H1 (cell line): ENCODE data around the gene ADRA2B. TPM values are rescaled to one million over a fixed set of nuclear protein-coding genes. Genes with fewer than 3 reads are reported as not detected.

Experiments used
- CTCF ChIA-PET: fragments of 300-600 bp; sonication (Branson Sonifier 250); formaldehyde crosslinking; loops from one replicate; lab custom pipeline; 2021; ENCODE audit not compliant: partially characterized antibody; lab: Charles Lee
- POLR2A ChIA-PET: fragments of 300-600 bp; sonication (Branson Sonifier 250); formaldehyde crosslinking; loops from one replicate; lab custom pipeline; 2021; ENCODE audit warnings: inconsistent platforms; ENCODE audit not compliant: partially characterized antibody; lab: Charles Lee
- DNase-seq, 2 experiments: peaks; one replicate each; pipeline versions ENCODE4 v3.0.0 to v3.0.0-alpha.2; 2010 to 2022; ENCODE audit warnings: low spot score in 2 of 2, low read depth in 1 of 2, mixed read lengths in 1 of 2
- FAIRE-seq: peaks from 2 replicates; lab custom pipeline; 2011; peaks lifted over from hg19 to GRCh38; lab: Jason Lieb, UNC
- H2AFZ ChIP-seq: 2 replicates; pipeline ENCODE4 v1.8.1; 2012; ENCODE audit warnings: low read length, inconsistent platforms
- H2AK5ac ChIP-seq: 2 replicates; pipeline ENCODE4 v1.6.1; 2013; ENCODE audit warnings: low read depth, low read length
- H2BK120ac ChIP-seq: replicated peaks from 2 replicates; pipeline ENCODE3; 2013; ENCODE audit warnings: low read depth, low read length, inconsistent platforms
- H2BK12ac ChIP-seq: 2 replicates; pipeline ENCODE4 v1.6.1; 2013; ENCODE audit warnings: low read depth, low read length
- H2BK15ac ChIP-seq: 2 replicates; pipeline ENCODE4 v1.6.1; 2013; ENCODE audit warnings: low read length
- H2BK20ac ChIP-seq: 2 replicates; pipeline ENCODE4 v1.6.1; 2013; ENCODE audit warnings: low read length
- H2BK5ac ChIP-seq: 2 replicates; pipeline ENCODE4 v1.6.1; 2013; ENCODE audit warnings: low read depth, low read length
- H3K14ac ChIP-seq: 2 replicates; pipeline ENCODE4 v1.6.1; 2013; ENCODE audit warnings: inconsistent platforms; ENCODE audit not compliant: insufficient read length
- H3K18ac ChIP-seq: 2 replicates; pipeline ENCODE4 v1.6.1; 2013; ENCODE audit warnings: low read length; ENCODE audit errors: extremely low read depth
- H3K23ac ChIP-seq: 2 replicates; pipeline ENCODE4 v1.6.1; 2013; ENCODE audit warnings: inconsistent platforms; ENCODE audit not compliant: insufficient read length
- H3K23me2 ChIP-seq: 2 replicates; pipeline ENCODE4 v1.6.1; 2013; ENCODE audit warnings: low read depth, low read length
- H3K27ac ChIP-seq: 2 replicates; pipeline ENCODE4 v1.6.1; 2011; ENCODE audit warnings: low read depth, low read length, inconsistent platforms
- H3K27me3 ChIP-seq, 4 experiments: replicated peaks in 1 of 4; 1 replicate in 1 of 4; 2 replicates in 3 of 4; pipeline versions ENCODE4 v1.6.1 to v1.8.1; 2011 to 2013; ENCODE audit warnings: low read length in 3 of 4, mild to moderate bottlenecking in 3 of 4, inconsistent platforms in 2 of 4, mixed read lengths in 2 of 4, moderate library complexity in 1 of 4; ENCODE audit not compliant: control insufficient read depth in 3 of 4, insufficient read depth in 3 of 4; ENCODE audit errors: extremely low read depth in 1 of 4
- H3K36me3 ChIP-seq, 4 experiments: 2 replicates each; pipeline versions ENCODE4 v1.6.1 to v1.8.1; 2011 to 2013; ENCODE audit warnings: mild to moderate bottlenecking in 4 of 4, low read length in 3 of 4, moderate library complexity in 2 of 4, control low read depth in 1 of 4, inconsistent platforms in 1 of 4; ENCODE audit not compliant: insufficient read depth in 4 of 4, control insufficient read depth in 2 of 4
- H3K4ac ChIP-seq: replicated peaks from 2 replicates; pipeline ENCODE3; 2013; ENCODE audit warnings: low read length, low read depth, mixed read lengths, inconsistent platforms; ENCODE audit not compliant: insufficient read length
- H3K4me1 ChIP-seq, 4 experiments: replicated peaks in 1 of 4; 1 replicate in 1 of 4; 2 replicates in 3 of 4; pipeline versions ENCODE4 v1.6.1 to v1.8.1; 2011 to 2013; ENCODE audit warnings: low read length in 3 of 4, inconsistent platforms in 2 of 4, mixed read lengths in 1 of 4; ENCODE audit not compliant: insufficient read depth in 4 of 4, control insufficient read depth in 3 of 4
- H3K4me2 ChIP-seq, 2 experiments: 2 replicates each; pipeline versions ENCODE4 v1.6.1 to v1.8.1; 2011 to 2013; ENCODE audit warnings: low read depth in 2 of 2, low read length in 2 of 2, control low read depth in 1 of 2, inconsistent platforms in 1 of 2, mild to moderate bottlenecking in 1 of 2; ENCODE audit not compliant: insufficient read depth in 1 of 2
- H3K4me3 ChIP-seq, 4 experiments: fragments of 200-600, 300-600 bp in 1 of 4; sonication (generic), shearing (Covaris generic), sonication (Bioruptor Twin) in 1 of 4; 2 replicates each; pipeline versions ENCODE4 v1.5.1 to v1.8.1; 2011 to 2016; ENCODE audit warnings: low read length in 4 of 4, low read depth in 3 of 4, control low read depth in 2 of 4, inconsistent platforms in 2 of 4, mild to moderate bottlenecking in 2 of 4, mixed read lengths in 1 of 4, moderate library complexity in 1 of 4; ENCODE audit not compliant: insufficient read depth in 2 of 4; ENCODE audit errors: extremely low read depth in 1 of 4
- H3K56ac ChIP-seq: replicated peaks from 2 replicates; pipeline ENCODE3; 2013; ENCODE audit warnings: low read depth, mild to moderate bottlenecking, mixed read lengths, low read length, inconsistent platforms; ENCODE audit not compliant: insufficient read length
- H3K79me1 ChIP-seq: 2 replicates; pipeline ENCODE4 v1.6.1; 2013; ENCODE audit warnings: low read depth, low read length, control low read depth
- H3K79me2 ChIP-seq, 2 experiments: 2 replicates each; pipeline versions ENCODE4 v1.6.1 to v1.8.1; 2012 to 2013; ENCODE audit warnings: low read length in 2 of 2, mild to moderate bottlenecking in 2 of 2, inconsistent platforms in 1 of 2; ENCODE audit not compliant: insufficient read depth in 2 of 2, control insufficient read depth in 1 of 2
- H3K9ac ChIP-seq, 4 experiments: replicated peaks in 1 of 4; 1 replicate in 1 of 4; 2 replicates in 3 of 4; pipeline versions ENCODE4 v1.6.1 to v1.8.1; 2011 to 2013; ENCODE audit warnings: low read depth in 3 of 4, low read length in 3 of 4, control low read depth in 2 of 4, mild to moderate bottlenecking in 2 of 4, moderate library complexity in 2 of 4, inconsistent platforms in 1 of 4; ENCODE audit errors: extremely low read depth in 1 of 4
- H3K9me3 ChIP-seq, 2 experiments: 2 replicates each; pipeline versions ENCODE4 v1.6.1 to v1.8.1; 2012 to 2013; ENCODE audit warnings: mild to moderate bottlenecking in 2 of 2, moderate library complexity in 2 of 2, control low read depth in 1 of 2, inconsistent platforms in 1 of 2, low read depth in 1 of 2, low read length in 1 of 2, mixed read lengths in 1 of 2; ENCODE audit not compliant: insufficient read depth in 2 of 2
- H4K20me1 ChIP-seq, 2 experiments: replicated peaks in 1 of 2; 2 replicates each; pipeline versions ENCODE3 to v1.8.1; 2011 to 2013; ENCODE audit warnings: inconsistent platforms in 2 of 2, low read length in 2 of 2, mild to moderate bottlenecking in 1 of 2; ENCODE audit not compliant: insufficient read depth in 2 of 2, control insufficient read depth in 1 of 2
- H4K5ac ChIP-seq: 2 replicates; pipeline ENCODE4 v1.6.1; 2013; ENCODE audit warnings: low read length, low read depth, mixed read lengths, inconsistent platforms; ENCODE audit not compliant: insufficient read length
- H4K8ac ChIP-seq: 2 replicates; pipeline ENCODE4 v1.8.0; 2013; ENCODE audit warnings: mild to moderate bottlenecking, moderate library complexity, low read length, inconsistent platforms; ENCODE audit not compliant: insufficient read depth; ENCODE audit errors: extremely low read depth
- H4K91ac ChIP-seq: replicated peaks from 2 replicates; pipeline ENCODE3; 2013; ENCODE audit warnings: low read length, mixed read lengths, inconsistent platforms; ENCODE audit not compliant: insufficient read length
- CHD2 ChIP-seq: IDR thresholded peaks from 2 replicates; pipeline ENCODE4 v1.6.1; 2012; ENCODE audit warnings: low read length, improper control_type of control experiment
- EP300 ChIP-seq, 2 experiments: IDR thresholded peaks; 1 replicate in 1 of 2; 2 replicates in 1 of 2; pipeline ENCODE4 v1.6.1; 2011 to 2012; ENCODE audit warnings: low read depth in 2 of 2, low read length in 2 of 2, mild to moderate bottlenecking in 2 of 2, borderline replicate concordance in 1 of 2, inconsistent platforms in 1 of 2, moderate library complexity in 1 of 2
- WGBS, 2 experiments: shearing (Covaris generic) in 1 of 2; methylation state at CpG; one replicate each; pipeline versions ENCODE4 v1.1.6 to v1.1.7; 2013 to 2015; ENCODE audit warnings: low lambda C conversion rate in 2 of 2, mixed read lengths in 2 of 2, inconsistent platforms in 1 of 2, low coverage in 1 of 2, missing lambda C conversion rate in 1 of 2; ENCODE audit not compliant: insufficient replicate concordance in 2 of 2, insufficient coverage in 1 of 2, insufficient read length in 1 of 2; ENCODE audit errors: extremely low coverage in 1 of 2, missing lambda C conversion rate in 1 of 2; 5-methylcytosine and 5-hydroxymethylcytosine counted together
- polyA plus RNA-seq, 7 experiments: library from polyadenylated mRNA; depleted of rRNA in 3 of 7; stranded (reverse) in 5 of 7; unstranded in 2 of 7; fragments of >200 nt in 5 of 7; fragments of 200-250 nt in 2 of 7; gene quantifications; 1 replicate in 5 of 7; 2 replicates in 1 of 7; 4 replicates in 1 of 7; pipeline versions ENCODE4 v1.2.1 to v1.2.3, GENCODE V29; 2011 to 2013; ENCODE audit warnings: missing spikeins in 2 of 7, mixed read lengths in 2 of 7
- total RNA-seq: library from RNA; stranded (reverse); fragmentation: NEBNext Ultra II Directional; extraction: Animal tissue kit (Norgen Biotek cat#: 25700); gene quantifications from 2 replicates; pipeline ENCODE4 v1.2.1, GENCODE V29; 2021

ADRA2B gene
- total and polyA plus RNA-seq, 2 of the 8 experiments (the other 6 are each of a cell fraction or from before 2014, with no cell fraction given): 5.8 to 6.5 TPM

- Histone ChIP-seq H3K79me1 (no peaks in the 10 kb centered on the region), H3K56ac (no peak overlapping the region), H3K79me2 (no peaks in the 10 kb centered on the region), H3K18ac (no peak overlapping the region), H3K9ac (no peak overlapping the region), H3K27me3 (no peaks in the 10 kb centered on the region), H3K23me2 (no peaks in the 10 kb centered on the region; the same call in 1 of the 2 replicates), H3K23ac (no peak overlapping the region), H4K8ac (no peak overlapping the region), H2AK5ac (no peak overlapping the region), H3K36me3 (no peaks in the 10 kb centered on the region), H2BK15ac (no peak overlapping the region), H2AFZ (no peak overlapping the region), H3K14ac (no peak overlapping the region), H2BK20ac (no peak overlapping the region), H3K27ac (no peak overlapping the region), H3K9me3 (no peaks in the 10 kb centered on the region), H3K4me2 (no peak overlapping the region), H4K5ac (no peak overlapping the region), H2BK120ac (no peak overlapping the region), H2BK12ac (no peak overlapping the region), H3K4ac (no peak overlapping the region), H4K91ac (no peak overlapping the region), H2BK5ac (no peak overlapping the region), H3K4me3 (no peak overlapping the region), H3K4me1 (peaks cover 0 to 7% (median 3%) of the 10 kb centered on the region in 4 experiments; a peak in 4 of 7 replicates), H4K20me1 (no peaks in the 10 kb centered on the region)
- TF ChIP-seq EP300 (IDR thresholded peaks at IDR 0.05; ENCODE audit: borderline replicate concordance in 1 of 2, low read depth in 2 of 2, low read length in 2 of 2) (no peak), CHD2 (no peak)
- POLR2A ChIA-PET: interaction anchor here (0.7 to 1.3 kb wide), 2 partner anchors 15 to 32 kb away, joined by 3 read pairs; no protein-coding TSS in a partner anchor
- FAIRE-seq (no peak), DNase-seq (no peak)
- CTCF ChIA-PET: no interaction called here
- WGBS, 2 experiments: 88% methylated on average over 5 of the region's 5 CpGs; no CpG with 5 or more reads in 1 of the 2 experiments
Observed at GRCh38 chr2:96097441-96097840, 18.9 kb downstream of the ADRA2B start.
